Esophagus squamous epithelium (tissue), 5 donors: ENCODE results near the gene HHLA2. TPM values are rescaled to one million over a fixed set of nuclear protein-coding genes. Genes with fewer than 3 reads are reported as not detected.

Experiments
- DNase-seq: peaks from one replicate; lab custom pipeline; 2025; lab: John Stamatoyannopoulos, UW
- H3K27ac ChIP-seq, 4 donors: fragments of 200-600 bp; sonication (generic); one replicate each; pipeline ENCODE4 v1.5.1; 2016 to 2019; ENCODE audit warnings: mild to moderate bottlenecking in 1 of 4
- H3K27me3 ChIP-seq, 4 donors: fragments of 200-600 bp; sonication (generic); 1 replicate in 3 of 4; 2 replicates in 1 of 4; pipeline versions ENCODE4 v1.5.1 to v1.6.0; 2017 to 2021; ENCODE audit warnings: antibody characterized with exemption in 1 of 4
- H3K36me3 ChIP-seq, 3 donors: fragments of 200-600 bp; sonication (generic); one replicate each; pipeline ENCODE4 v1.5.1; 2016 to 2019
- H3K4me1 ChIP-seq, 3 donors: fragments of 200-600 bp; sonication (generic); one replicate each; pipeline ENCODE4 v1.5.1; 2017 to 2019
- H3K4me3 ChIP-seq, 4 donors: fragments of 200-600 bp; sonication (generic); 1 replicate in 3 of 4; 2 replicates in 1 of 4; pipeline ENCODE4 v1.5.1; 2016 to 2019; ENCODE audit warnings: mild to moderate bottlenecking in 2 of 4, moderate library complexity in 1 of 4
- H3K9me3 ChIP-seq, 3 donors: fragments of 200-600 bp; sonication (generic); one replicate each; pipeline ENCODE4 v1.5.1; 2016 to 2019
- CTCF ChIP-seq, 6 experiments: fragments of 450-650 bp in 4 of 6; fragments of 200-600 bp in 2 of 6; sonication (generic) in 2 of 6; IDR thresholded peaks; one replicate each; pipeline ENCODE4 v1.5.1; 2016 to 2019; ENCODE audit warnings: antibody characterized with exemption in 6 of 6, mild to moderate bottlenecking in 4 of 6, moderate library complexity in 4 of 6
- POLR2A ChIP-seq, 4 donors: fragments of 450-650 bp; IDR thresholded peaks; one replicate each; pipeline ENCODE4 v1.6.1; 2017; ENCODE audit warnings: antibody characterized with exemption in 4 of 4, mild to moderate bottlenecking in 4 of 4, moderate library complexity in 3 of 4
- WGBS, 2 donors: methylation state at CpG; one replicate each; pipeline ENCODE4 v1.1.5; 2018; 5-methylcytosine and 5-hydroxymethylcytosine counted together
- intact Hi-C: fragments of 100-400 bp; cut with DNase I; formaldehyde crosslinking; loops from one replicate; pipeline ENCODE4 v1.15.0; 2022
- total RNA-seq, 4 donors: library from RNA; depleted of rRNA; stranded (reverse); fragments of >200 nt; gene quantifications; one replicate each; pipeline ENCODE4 v1.1.0, GENCODE V29; 2016
- donor health status: DM: yes; HTN: yes; CAD: no.

Gene HHLA2
- total RNA-seq, 4 donors from 2014 or later: not detected

- no peak for DNase-seq
Observed at GRCh38 chr3:108315767-108316301, 19.5 kb downstream of the HHLA2 start.

GRCh38 chr3:108319428-108320082 lies 23.2 kb downstream of the HHLA2 start:
- 53 to 57% methylated on average over 6 of the region's 6 CpGs for WGBS, 2 donors
- no peak for DNase-seq
- TF ChIP-seq POLR2A (IDR thresholded peaks at IDR 0.05) (no peak), CTCF (IDR thresholded peaks at IDR 0.05) (no peak)
- intact Hi-C loops: no loop called here
- H3K4me1 ChIP-seq: peaks cover 0 to 30% (median 4%) of the 10 kb centered on the region in 3 donors
- H3K27me3 ChIP-seq: no peaks in the 10 kb centered on the region
- H3K27ac ChIP-seq: no peak overlapping the region
- no peaks in the 10 kb centered on the region for H3K9me3 ChIP-seq
- H3K36me3 ChIP-seq: no peaks in the 10 kb centered on the region
- no peak overlapping the region for H3K4me3 ChIP-seq

More at GRCh38 chr3:108315767-108316301, 19.5 kb downstream of the HHLA2 start:
- TF ChIP-seq CTCF (IDR thresholded peaks at IDR 0.05): no peak
- no peak for TF ChIP-seq POLR2A (IDR thresholded peaks at IDR 0.05)
- Histone ChIP-seq H3K27ac (no peak overlapping the region), H3K4me3 (no peak overlapping the region), H3K4me1 (peaks cover 0 to 24% (median 4%) of the 10 kb centered on the region in 3 donors), H3K27me3 (no peaks in the 10 kb centered on the region), H3K36me3 (no peaks in the 10 kb centered on the region), H3K9me3 (no peaks in the 10 kb centered on the region)
- WGBS, 2 donors: 85 to 86% methylated on average over 2 of the region's 2 CpGs
- intact Hi-C loops: no loop called here

GRCh38 chr3:108320746-108321350 lies 24.5 kb downstream of the HHLA2 start:
- DNase-seq: no peak
- 38 to 47% methylated on average over 6 of the region's 6 CpGs for WGBS, 2 donors

GRCh38 chr3:108322352-108322751 lies 26.0 kb downstream of the HHLA2 start:
- no peaks in the 10 kb centered on the region for H3K27me3 ChIP-seq
- peaks cover 0 to 26% (median 4%) of the 10 kb centered on the region in 3 donors for H3K4me1 ChIP-seq
- no peak for TF ChIP-seq CTCF (IDR thresholded peaks at IDR 0.05)
- TF ChIP-seq POLR2A (IDR thresholded peaks at IDR 0.05): no peak
- DNase-seq: no peak
- H3K9me3 ChIP-seq: no peaks in the 10 kb centered on the region
- H3K4me3 ChIP-seq: no peak overlapping the region
- H3K36me3 ChIP-seq: no peaks in the 10 kb centered on the region
- 73 to 78% methylated on average over 4 of the region's 4 CpGs for WGBS, 2 donors
- intact Hi-C loops: no loop called here
- no peak overlapping the region for H3K27ac ChIP-seq

More at GRCh38 chr3:108320746-108321350, 24.5 kb downstream of the HHLA2 start:
- Histone ChIP-seq H3K9me3 (no peaks in the 10 kb centered on the region), H3K27me3 (no peaks in the 10 kb centered on the region), H3K27ac (no peak overlapping the region), H3K36me3 (no peaks in the 10 kb centered on the region), H3K4me3 (no peak overlapping the region), H3K4me1 (peaks cover 0 to 26% (median 4%) of the 10 kb centered on the region in 3 donors)
- TF ChIP-seq CTCF (IDR thresholded peaks at IDR 0.05) (no peak), POLR2A (IDR thresholded peaks at IDR 0.05) (no peak)
- intact Hi-C loops: no loop called here

- Histone ChIP-seq H3K36me3 (no peaks in the 10 kb centered on the region), H3K27me3 (no peaks in the 10 kb centered on the region), H3K4me3 (no peak overlapping the region), H3K4me1 (peaks cover 0 to 29% (median 11%) of the 10 kb centered on the region in 3 donors), H3K27ac (no peak overlapping the region), H3K9me3 (no peaks in the 10 kb centered on the region)
- TF ChIP-seq CTCF (IDR thresholded peaks at IDR 0.05): no peak
- no peak for TF ChIP-seq POLR2A (IDR thresholded peaks at IDR 0.05)
- no peak for DNase-seq
- intact Hi-C loops: no loop called here
- 71 to 76% methylated on average over 1 of the region's 1 CpG for WGBS, 2 donors
Observed at GRCh38 chr3:108324177-108324576, 27.8 kb downstream of the HHLA2 start.
